ENCODE measurements around the gene IFITM5.

The IFITM5 gene

GRCh38 chr11:257766-258493 is 41.4 kb downstream of the IFITM5 start:
- DNase-seq = no peak

DNA sequence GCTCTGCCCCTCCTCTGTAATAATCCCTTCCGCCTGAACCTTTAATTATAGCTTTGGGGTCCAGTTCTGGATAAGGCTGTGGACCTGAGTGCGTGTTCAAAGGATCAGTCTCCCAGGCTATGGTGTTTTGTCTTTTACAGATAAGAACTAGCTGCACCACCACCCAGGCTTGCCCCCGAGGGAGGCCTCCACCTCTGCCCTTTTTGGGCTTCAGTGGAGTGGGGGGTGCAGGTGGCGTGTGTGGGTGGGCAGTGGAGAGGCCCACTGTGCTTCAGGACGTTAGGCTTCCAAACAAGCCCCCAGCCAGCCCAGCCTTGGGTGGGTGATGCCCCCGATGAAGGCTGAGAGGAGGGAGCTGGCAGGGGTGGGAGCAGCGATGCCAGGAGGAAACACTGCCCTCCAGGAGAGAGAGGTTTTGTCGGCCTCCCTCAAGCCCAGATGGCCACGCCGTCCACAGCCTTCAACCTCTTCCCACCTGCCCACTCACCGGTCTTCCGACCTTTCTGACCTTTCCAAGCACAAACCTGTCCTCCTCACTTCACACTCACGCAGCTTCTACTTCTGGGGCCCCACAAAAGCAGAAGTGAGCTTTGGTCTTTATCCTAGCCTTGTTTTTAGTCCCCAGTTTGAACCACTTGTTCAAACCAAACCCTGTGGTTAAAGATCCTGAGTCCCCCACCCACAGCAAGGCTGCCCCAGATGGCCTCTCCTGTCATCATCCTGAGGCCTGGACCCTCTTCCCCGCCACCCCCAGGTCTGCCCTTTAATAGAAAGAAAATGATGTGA is 42.2 kb downstream of the IFITM5 start:
- no peak for DNase-seq

- no peak for DNase-seq
Observed at GRCh38 chr11:255816-256215, 43.5 kb downstream of the IFITM5 start.

GRCh38 chr11:255176-255575 is 44.1 kb downstream of the IFITM5 start:
- DNase-seq = no peak

- no peak for DNase-seq
Observed at GRCh38 chr11:253886-254270, 45.4 kb downstream of the IFITM5 start.

DNA sequence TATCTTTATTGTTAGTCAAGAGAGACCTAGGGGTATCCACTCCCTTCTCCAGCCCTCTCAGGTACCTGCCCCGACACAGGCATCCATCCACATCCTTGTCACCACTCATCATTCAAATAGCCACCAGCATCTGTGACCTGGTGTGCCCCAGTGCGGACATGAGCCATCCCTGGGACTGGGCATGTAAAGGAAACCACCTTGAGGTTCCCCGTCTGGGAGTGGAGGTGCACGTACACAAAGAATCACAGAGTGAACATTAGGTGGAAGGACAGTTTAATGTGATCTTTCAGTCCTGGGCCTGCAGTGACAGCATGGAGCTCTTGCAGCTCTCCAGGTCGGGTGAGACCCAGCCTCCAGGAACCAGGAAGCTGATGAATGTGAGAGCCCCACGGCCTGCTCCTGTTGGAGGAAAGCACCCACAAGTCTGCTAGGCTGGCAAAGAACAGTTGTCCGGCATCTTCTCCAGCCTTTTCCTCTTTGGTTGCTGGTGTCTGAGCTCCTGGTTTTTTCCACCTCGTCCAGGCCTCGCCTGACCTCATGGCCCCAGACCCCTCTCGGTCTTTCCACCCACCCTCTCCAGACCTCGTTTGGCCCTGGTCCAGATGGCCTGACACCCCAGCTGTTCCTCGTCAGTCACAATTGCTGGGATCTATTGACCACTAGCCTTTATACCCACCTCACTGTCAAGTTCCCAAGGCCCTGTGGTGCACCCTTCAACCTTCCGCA is 46.0 kb downstream of the IFITM5 start:
- DNase-seq = no peak

- no peak for DNase-seq
Observed at GRCh38 chr11:252666-253065, 46.7 kb downstream of the IFITM5 start.

GRCh38 chr11:251550-251949 is 47.8 kb downstream of the IFITM5 start:
- DNase-seq = no peak

DNA sequence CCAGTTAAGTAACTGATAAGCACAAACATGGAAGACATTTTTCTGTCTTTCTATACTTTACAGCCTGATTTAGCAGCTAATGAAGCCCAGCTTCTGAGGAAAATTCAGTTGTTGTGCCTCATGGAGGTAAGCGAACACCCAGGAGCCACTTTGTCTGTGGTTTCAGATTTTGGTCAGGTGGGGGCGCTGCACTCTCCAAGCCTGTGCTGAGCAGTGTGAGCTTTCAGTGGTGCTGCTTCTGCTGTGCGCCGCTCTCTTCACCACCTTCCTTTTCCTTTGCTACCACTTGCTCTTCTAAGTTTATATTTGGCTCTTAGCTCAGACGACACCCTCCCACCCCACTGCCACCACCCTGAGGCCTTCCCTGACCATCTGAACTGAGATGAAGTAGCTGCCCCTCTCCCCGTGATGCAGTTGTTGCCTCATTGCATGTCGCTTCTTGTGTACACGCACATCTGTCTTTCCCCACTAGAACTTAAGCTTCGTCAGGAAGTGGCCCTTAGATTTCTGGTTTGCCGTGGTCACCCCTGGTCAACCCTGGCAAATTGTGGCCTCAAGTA is 48.5 kb downstream of the IFITM5 start:
- no peak for DNase-seq

DNA sequence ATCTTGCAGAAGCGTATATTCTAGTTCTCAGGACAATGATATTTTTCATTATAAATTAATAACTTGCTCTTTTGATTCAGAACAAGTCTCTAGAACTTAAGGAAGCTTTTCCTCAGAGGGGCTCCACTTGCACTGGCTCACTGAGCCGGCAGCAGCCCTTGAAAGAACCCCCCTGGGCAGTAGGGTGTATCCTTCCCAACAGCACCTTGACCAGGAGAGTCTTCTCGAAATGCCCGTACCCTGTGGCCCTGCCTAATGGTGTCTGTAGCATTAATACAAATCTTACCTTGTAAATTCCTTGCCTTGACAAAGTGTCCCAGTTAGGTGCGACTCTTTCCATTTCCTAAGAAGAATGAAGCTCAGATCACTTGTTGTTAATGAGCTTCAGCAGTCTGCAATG is 49.1 kb downstream of the IFITM5 start:
- DNase-seq = no peak

DNA sequence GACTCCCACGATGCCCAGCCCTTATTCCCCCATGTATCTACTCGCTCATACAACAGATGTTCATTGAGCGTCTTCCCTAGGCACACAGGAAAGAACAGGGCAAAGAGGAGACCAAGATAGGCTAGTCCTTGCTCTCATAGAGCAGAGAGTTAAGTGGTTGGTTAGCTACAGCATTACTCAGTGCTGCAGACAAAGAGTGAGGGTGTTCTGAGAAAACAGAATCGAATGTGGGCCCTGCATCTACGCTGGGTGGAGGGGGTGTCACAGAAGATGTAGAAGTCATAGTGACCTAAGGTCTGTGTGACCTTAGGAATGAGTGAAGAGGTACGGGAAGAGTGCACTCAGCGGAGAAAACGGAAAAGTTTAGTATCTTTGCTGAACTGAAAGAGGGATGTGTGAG is 50.3 kb downstream of the IFITM5 start:
- no peak for DNase-seq
